Thyroid gland (tissue), 4 donors: ENCODE measurements around the gene BAHCC1.

Experiments
- CTCF ChIP-seq, 6 experiments: fragments of 200-600 bp in 3 of 6; fragments of 450-650 bp in 3 of 6; sonication (generic) in 3 of 6; IDR thresholded peaks; one replicate each; pipeline ENCODE4 v1.5.1; 2016 to 2019; ENCODE audit warnings: antibody characterized with exemption in 6 of 6, mild to moderate bottlenecking in 2 of 6, inconsistent platforms in 1 of 6, moderate library complexity in 1 of 6
- POLR2A ChIP-seq, 2 donors: fragments of 450-650 bp; IDR thresholded peaks; one replicate each; pipeline ENCODE4 v1.6.1; 2017; ENCODE audit warnings: antibody characterized with exemption in 2 of 2, mild to moderate bottlenecking in 2 of 2, moderate library complexity in 1 of 2

- TF ChIP-seq CTCF (IDR thresholded peaks at IDR 0.05) (no peak), POLR2A (IDR thresholded peaks at IDR 0.05) (no peak)
Observed at GRCh38 chr17:81493198-81494038, 98.2 kb downstream of the BAHCC1 start.
